NB4 (cell line): ENCODE measurements around the gene UNG.

ENCODE experiments used
- DNase-seq: peaks from one replicate; pipeline ENCODE4 v3.0.0; 2010; ENCODE audit warnings: low read depth
- H3K4me3 ChIP-seq: one replicate; pipeline ENCODE4 v1.5.1; 2011; ENCODE audit warnings: mild to moderate bottlenecking, low read depth, low read length, moderate library complexity
- MAX ChIP-seq: IDR thresholded peaks from 2 replicates; pipeline ENCODE4 v1.6.1; 2011; ENCODE audit warnings: low read depth, low read length
- MYC ChIP-seq: IDR thresholded peaks from 2 replicates; pipeline ENCODE4 v1.6.1; 2011; ENCODE audit warnings: low read depth, low read length
- POLR2A ChIP-seq: IDR thresholded peaks from 2 replicates; pipeline ENCODE4 v1.6.1; 2011; ENCODE audit warnings: mild to moderate bottlenecking; ENCODE audit not compliant: insufficient read length; ENCODE audit errors: extremely low read depth
- TF ChIP-seq, protein P1 (sequence below): IDR thresholded peaks from one replicate; pipeline ENCODE4 v1.5.1; 2012; ENCODE audit warnings: low read depth, low read length

UNG gene

DNA sequence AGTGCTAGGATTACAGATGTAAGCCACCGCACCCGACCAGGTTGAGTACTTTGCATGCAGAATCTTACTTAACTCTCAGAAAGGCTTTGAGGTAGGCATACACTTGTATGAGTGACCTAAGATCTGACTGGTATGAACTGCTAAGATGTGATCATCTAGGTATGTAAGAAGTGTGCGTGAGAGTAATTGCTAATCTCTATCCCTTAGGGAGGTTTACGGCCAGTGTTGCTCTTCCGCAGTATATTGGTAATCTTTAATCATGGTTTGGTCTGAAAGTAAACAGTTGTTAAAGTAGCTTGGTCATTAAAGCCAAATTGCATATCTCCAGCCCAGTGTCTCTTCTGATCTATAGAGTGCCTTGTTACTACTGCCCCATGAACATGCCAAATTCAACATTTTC is 7.8 kb downstream of the UNG start:
- H3K4me3 ChIP-seq: no peak overlapping the region
- TF ChIP-seq, protein P1, sequence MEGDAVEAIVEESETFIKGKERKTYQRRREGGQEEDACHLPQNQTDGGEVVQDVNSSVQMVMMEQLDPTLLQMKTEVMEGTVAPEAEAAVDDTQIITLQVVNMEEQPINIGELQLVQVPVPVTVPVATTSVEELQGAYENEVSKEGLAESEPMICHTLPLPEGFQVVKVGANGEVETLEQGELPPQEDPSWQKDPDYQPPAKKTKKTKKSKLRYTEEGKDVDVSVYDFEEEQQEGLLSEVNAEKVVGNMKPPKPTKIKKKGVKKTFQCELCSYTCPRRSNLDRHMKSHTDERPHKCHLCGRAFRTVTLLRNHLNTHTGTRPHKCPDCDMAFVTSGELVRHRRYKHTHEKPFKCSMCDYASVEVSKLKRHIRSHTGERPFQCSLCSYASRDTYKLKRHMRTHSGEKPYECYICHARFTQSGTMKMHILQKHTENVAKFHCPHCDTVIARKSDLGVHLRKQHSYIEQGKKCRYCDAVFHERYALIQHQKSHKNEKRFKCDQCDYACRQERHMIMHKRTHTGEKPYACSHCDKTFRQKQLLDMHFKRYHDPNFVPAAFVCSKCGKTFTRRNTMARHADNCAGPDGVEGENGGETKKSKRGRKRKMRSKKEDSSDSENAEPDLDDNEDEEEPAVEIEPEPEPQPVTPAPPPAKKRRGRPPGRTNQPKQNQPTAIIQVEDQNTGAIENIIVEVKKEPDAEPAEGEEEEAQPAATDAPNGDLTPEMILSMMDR: no peak
- TF ChIP-seq POLR2A (no peak), MYC (no peak), MAX (no peak)
- DNase-seq: no peak

DNA sequence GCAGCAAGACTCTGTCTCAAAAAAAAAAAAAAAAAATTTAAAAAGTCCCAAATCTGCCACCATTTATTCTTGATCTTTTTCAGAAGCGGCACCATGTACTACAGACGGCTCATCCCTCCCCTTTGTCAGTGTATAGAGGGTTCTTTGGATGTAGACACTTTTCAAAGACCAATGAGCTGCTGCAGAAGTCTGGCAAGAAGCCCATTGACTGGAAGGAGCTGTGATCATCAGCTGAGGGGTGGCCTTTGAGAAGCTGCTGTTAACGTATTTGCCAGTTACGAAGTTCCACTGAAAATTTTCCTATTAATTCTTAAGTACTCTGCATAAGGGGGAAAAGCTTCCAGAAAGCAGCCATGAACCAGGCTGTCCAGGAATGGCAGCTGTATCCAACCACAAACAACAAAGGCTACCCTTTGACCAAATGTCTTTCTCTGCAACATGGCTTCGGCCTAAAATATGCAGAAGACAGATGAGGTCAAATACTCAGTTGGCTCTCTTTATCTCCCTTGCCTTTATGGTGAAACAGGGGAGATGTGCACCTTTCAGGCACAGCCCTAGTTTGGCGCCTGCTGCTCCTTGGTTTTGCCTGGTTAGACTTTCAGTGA is 12.5 kb downstream of the UNG start:
- DNase-seq: no peak
- TF ChIP-seq MYC: no peak
- no peak for TF ChIP-seq POLR2A
- TF ChIP-seq, protein P1: no peak
- no peak for TF ChIP-seq MAX
- no peak overlapping the region for H3K4me3 ChIP-seq

- TF ChIP-seq, protein P1: no peak
- TF ChIP-seq POLR2A (no peak), MYC (no peak), MAX (no peak)
- H3K4me3 ChIP-seq: peak overlapping the region; percentile 61
These were observed 13.6 kb downstream of the UNG start for GRCh38 chr12:109110988-109111495.

DNA sequence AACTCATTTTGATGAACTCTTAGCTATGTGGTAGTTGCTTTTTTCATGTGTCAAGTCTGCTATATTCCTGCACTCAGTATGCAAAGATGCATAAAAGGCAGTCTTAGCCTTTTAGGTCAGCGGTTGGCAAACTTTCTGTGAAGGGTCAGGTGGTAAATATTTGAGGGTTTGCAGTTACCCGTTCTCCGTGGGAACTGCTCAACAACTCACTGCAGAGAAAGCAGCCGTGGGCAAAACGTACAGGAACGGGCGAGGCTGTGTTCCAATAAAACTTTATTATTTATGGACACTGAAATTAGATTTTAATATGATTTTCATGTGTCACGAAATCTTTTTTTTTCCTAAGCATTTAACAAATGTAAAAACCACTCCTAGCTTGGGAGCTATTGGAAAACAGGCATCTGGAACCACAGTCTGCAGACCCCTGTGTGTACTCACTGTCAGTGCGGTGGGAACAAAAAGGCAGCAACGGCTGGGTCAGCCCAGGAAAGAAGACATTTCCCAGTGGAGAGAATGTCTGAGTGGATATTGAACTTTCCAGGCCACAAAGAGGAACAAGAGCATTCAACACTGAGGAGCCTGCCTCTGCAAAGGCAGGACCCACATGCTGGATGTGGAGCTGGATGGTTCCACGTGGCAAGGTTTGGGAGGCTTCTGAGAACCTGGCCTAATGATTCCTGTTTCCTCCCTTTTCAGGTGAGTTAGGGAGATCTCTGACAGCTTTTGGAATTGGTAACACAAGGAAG is 15.5 kb downstream of the UNG start:
- TF ChIP-seq MYC (no peak), MAX (no peak), POLR2A (no peak)
- TF ChIP-seq, protein P1: no peak
- peak overlapping the region; percentile 19 for H3K4me3 ChIP-seq
- DNase-seq: peak; percentile 58

More at GRCh38 chr12:109110988-109111495, 13.6 kb downstream of the UNG start:
- peak; percentile 89 for DNase-seq

GRCh38 chr12:109113661-109114321 is 16.4 kb downstream of the UNG start:
- no peak for TF ChIP-seq POLR2A
- TF ChIP-seq, protein P1: no peak
- TF ChIP-seq MYC: no peak
- no peak for TF ChIP-seq MAX
- DNase-seq: peak; percentile 43
- H3K4me3 ChIP-seq: peak overlapping the region; percentile 19
